Measurements from ENCODE around the gene GPAT3.

GRCh38 chr4:83558059-83558653 lies 22.2 kb downstream of the GPAT3 start:
- TF ChIP-seq, protein P1, sequence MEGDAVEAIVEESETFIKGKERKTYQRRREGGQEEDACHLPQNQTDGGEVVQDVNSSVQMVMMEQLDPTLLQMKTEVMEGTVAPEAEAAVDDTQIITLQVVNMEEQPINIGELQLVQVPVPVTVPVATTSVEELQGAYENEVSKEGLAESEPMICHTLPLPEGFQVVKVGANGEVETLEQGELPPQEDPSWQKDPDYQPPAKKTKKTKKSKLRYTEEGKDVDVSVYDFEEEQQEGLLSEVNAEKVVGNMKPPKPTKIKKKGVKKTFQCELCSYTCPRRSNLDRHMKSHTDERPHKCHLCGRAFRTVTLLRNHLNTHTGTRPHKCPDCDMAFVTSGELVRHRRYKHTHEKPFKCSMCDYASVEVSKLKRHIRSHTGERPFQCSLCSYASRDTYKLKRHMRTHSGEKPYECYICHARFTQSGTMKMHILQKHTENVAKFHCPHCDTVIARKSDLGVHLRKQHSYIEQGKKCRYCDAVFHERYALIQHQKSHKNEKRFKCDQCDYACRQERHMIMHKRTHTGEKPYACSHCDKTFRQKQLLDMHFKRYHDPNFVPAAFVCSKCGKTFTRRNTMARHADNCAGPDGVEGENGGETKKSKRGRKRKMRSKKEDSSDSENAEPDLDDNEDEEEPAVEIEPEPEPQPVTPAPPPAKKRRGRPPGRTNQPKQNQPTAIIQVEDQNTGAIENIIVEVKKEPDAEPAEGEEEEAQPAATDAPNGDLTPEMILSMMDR (IDR thresholded peaks at IDR 0.05), result no peak
- no peak for TF ChIP-seq POLR2A (IDR thresholded peaks at IDR 0.05)

Measured in body of pancreas (tissue), 4 donors.